ENCODE data around the gene TPD52L1.
A peak's percentile ranks its signal among the peaks of the same experiment; 100 is the strongest.

The TPD52L1 gene

DNA sequence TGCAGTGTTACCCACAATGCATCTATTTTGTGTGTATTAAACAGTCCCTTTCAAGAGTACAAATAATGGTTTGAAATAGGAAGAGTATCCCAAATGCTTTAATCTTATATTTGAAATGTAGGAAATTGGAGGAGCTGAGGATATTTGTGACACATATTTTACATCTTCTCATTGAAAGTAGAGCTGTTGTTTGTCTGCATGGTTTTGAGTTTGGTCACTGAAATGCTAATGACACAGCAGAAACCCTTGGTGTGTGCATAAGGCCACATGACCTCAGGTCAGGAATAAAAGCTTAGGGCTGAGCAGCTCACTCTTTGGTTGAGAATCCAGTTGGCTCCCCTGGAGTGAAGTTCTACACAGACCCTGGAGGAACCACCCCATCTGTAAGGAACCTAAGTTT is 49.8 kb downstream of the TPD52L1 start:
- Histone ChIP-seq H3K4me2 (ENCODE audit: low read length) (no peak overlapping the region), H4K5ac (ENCODE audit: low read length) (no peak overlapping the region), H3K79me2 (ENCODE audit: control insufficient read depth, insufficient read depth, low read length) (no peaks in the 10 kb centered on the region), H4K8ac (ENCODE audit: low read depth, low read length) (peak overlapping the region; percentile 28), H2BK120ac (ENCODE audit: low read depth, low read length) (no peak overlapping the region), H2BK15ac (replicated peaks; ENCODE audit: low read depth) (no peak overlapping the region), H3K4me1 (ENCODE audit: control insufficient read depth, low read depth, low read length) (no peaks in the 10 kb centered on the region), H3K27me3 (ENCODE audit: insufficient read depth, low read length, poor library complexity) (no peaks in the 10 kb centered on the region), H3K56ac (ENCODE audit: low read length) (no peak overlapping the region), H3K18ac (ENCODE audit: low read length) (no peak overlapping the region), H3K79me1 (ENCODE audit: low read length) (no peaks in the 10 kb centered on the region), H3K9ac (ENCODE audit: low read length) (no peak overlapping the region), H3K36me3 (ENCODE audit: control insufficient read depth, insufficient read depth, low read length) (no peaks in the 10 kb centered on the region), H2AK5ac (ENCODE audit: low read length) (no peak overlapping the region), H3K23ac (ENCODE audit: low read length) (no peak overlapping the region), H2BK5ac (ENCODE audit: low read length) (no peak overlapping the region), H3K27ac (ENCODE audit: low read depth, low read length) (no peak overlapping the region), H3K4ac (ENCODE audit: low read depth, low read length) (no peak overlapping the region), H3K4me3 (ENCODE audit: low read length) (no peak overlapping the region)
- no peak for DNase-seq

GRCh38 chr6:125205931-125206330 is 52.4 kb downstream of the TPD52L1 start:
- H3K79me1 ChIP-seq (ENCODE audit: low read length): no peaks in the 10 kb centered on the region
- H3K4me3 ChIP-seq (ENCODE audit: low read length): no peak overlapping the region
- no peak for DNase-seq
- no peak overlapping the region for H2BK5ac ChIP-seq (ENCODE audit: low read length)
- no peaks in the 10 kb centered on the region for H3K79me2 ChIP-seq (ENCODE audit: control insufficient read depth, insufficient read depth, low read length)
- no peak overlapping the region for H2AK5ac ChIP-seq (ENCODE audit: low read length)
- no CpG with 5 or more reads among the region's 2 CpGs for WGBS (ENCODE audit: extremely low coverage, insufficient coverage, low lambda C conversion rate)
- H4K5ac ChIP-seq (ENCODE audit: low read length): no peak overlapping the region
- no peak overlapping the region for H2BK15ac ChIP-seq (replicated peaks; ENCODE audit: low read depth)
- H3K27ac ChIP-seq (ENCODE audit: low read depth, low read length): no peak overlapping the region
- H4K8ac ChIP-seq (ENCODE audit: low read depth, low read length): no peak overlapping the region
- no peaks in the 10 kb centered on the region for H3K27me3 ChIP-seq (ENCODE audit: insufficient read depth, low read length, poor library complexity)
- no peak overlapping the region for H3K23ac ChIP-seq (ENCODE audit: low read length)
- H3K9ac ChIP-seq (ENCODE audit: low read length): no peak overlapping the region
- no peaks in the 10 kb centered on the region for H3K36me3 ChIP-seq (ENCODE audit: control insufficient read depth, insufficient read depth, low read length)
- no peaks in the 10 kb centered on the region for H3K4me1 ChIP-seq (ENCODE audit: control insufficient read depth, low read depth, low read length)
- no peak overlapping the region for H3K18ac ChIP-seq (ENCODE audit: low read length)
- H2BK120ac ChIP-seq (ENCODE audit: low read depth, low read length): no peak overlapping the region
- no peak overlapping the region for H3K4ac ChIP-seq (ENCODE audit: low read depth, low read length)
- no peak overlapping the region for H3K56ac ChIP-seq (ENCODE audit: low read length)
- H3K4me2 ChIP-seq (ENCODE audit: low read length): no peak overlapping the region

DNA sequence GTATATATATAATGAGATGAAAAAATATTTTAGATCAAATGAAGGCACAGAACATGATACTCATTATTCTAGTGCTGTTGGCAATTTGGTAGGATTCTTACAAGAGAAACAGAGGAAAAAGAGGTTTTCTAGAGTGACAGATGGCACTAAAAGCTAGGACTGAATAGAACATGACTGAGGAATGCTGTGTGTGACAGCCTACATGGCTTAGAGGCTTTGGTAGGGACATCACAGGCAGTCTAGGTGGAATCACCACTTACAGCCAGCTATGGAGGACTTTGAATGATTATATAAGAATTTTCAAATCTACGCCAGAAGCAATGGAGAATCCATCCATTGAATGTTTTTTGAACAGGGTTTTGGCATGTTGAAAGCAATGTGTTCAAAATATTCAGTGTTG is 52.8 kb downstream of the TPD52L1 start:
- Histone ChIP-seq H2BK15ac (replicated peaks; ENCODE audit: low read depth) (no peak overlapping the region), H3K36me3 (ENCODE audit: control insufficient read depth, insufficient read depth, low read length) (no peaks in the 10 kb centered on the region), H3K9ac (ENCODE audit: low read length) (no peak overlapping the region), H3K23ac (ENCODE audit: low read length) (no peak overlapping the region), H3K79me2 (ENCODE audit: control insufficient read depth, insufficient read depth, low read length) (no peaks in the 10 kb centered on the region), H3K4me1 (ENCODE audit: control insufficient read depth, low read depth, low read length) (no peaks in the 10 kb centered on the region), H3K4ac (ENCODE audit: low read depth, low read length) (no peak overlapping the region), H3K79me1 (ENCODE audit: low read length) (no peaks in the 10 kb centered on the region), H3K56ac (ENCODE audit: low read length) (no peak overlapping the region), H3K27ac (ENCODE audit: low read depth, low read length) (no peak overlapping the region), H4K5ac (ENCODE audit: low read length) (no peak overlapping the region), H4K8ac (ENCODE audit: low read depth, low read length) (no peak overlapping the region), H3K27me3 (ENCODE audit: insufficient read depth, low read length, poor library complexity) (no peaks in the 10 kb centered on the region), H2BK5ac (ENCODE audit: low read length) (no peak overlapping the region), H3K4me2 (ENCODE audit: low read length) (no peak overlapping the region), H3K4me3 (ENCODE audit: low read length) (no peak overlapping the region), H2AK5ac (ENCODE audit: low read length) (no peak overlapping the region), H2BK120ac (ENCODE audit: low read depth, low read length) (no peak overlapping the region), H3K18ac (ENCODE audit: low read length) (no peak overlapping the region)
- no peak for DNase-seq
- WGBS (ENCODE audit: extremely low coverage, insufficient coverage, low lambda C conversion rate): no CpG with 5 or more reads among the region's 1 CpG

- Histone ChIP-seq H3K79me2 (ENCODE audit: control insufficient read depth, insufficient read depth, low read length) (no peaks in the 10 kb centered on the region), H4K8ac (ENCODE audit: low read depth, low read length) (no peak overlapping the region), H3K4me2 (ENCODE audit: low read length) (no peak overlapping the region), H4K5ac (ENCODE audit: low read length) (no peak overlapping the region), H3K4me1 (ENCODE audit: control insufficient read depth, low read depth, low read length) (no peaks in the 10 kb centered on the region), H2BK5ac (ENCODE audit: low read length) (no peak overlapping the region), H3K18ac (ENCODE audit: low read length) (no peak overlapping the region), H3K9ac (ENCODE audit: low read length) (no peak overlapping the region), H3K36me3 (ENCODE audit: control insufficient read depth, insufficient read depth, low read length) (no peaks in the 10 kb centered on the region), H3K4me3 (ENCODE audit: low read length) (no peak overlapping the region), H2AK5ac (ENCODE audit: low read length) (no peak overlapping the region), H3K79me1 (ENCODE audit: low read length) (no peaks in the 10 kb centered on the region), H2BK15ac (replicated peaks; ENCODE audit: low read depth) (no peak overlapping the region), H3K56ac (ENCODE audit: low read length) (no peak overlapping the region), H3K4ac (ENCODE audit: low read depth, low read length) (no peak overlapping the region), H3K27me3 (ENCODE audit: insufficient read depth, low read length, poor library complexity) (no peaks in the 10 kb centered on the region), H3K27ac (ENCODE audit: low read depth, low read length) (no peak overlapping the region), H3K23ac (ENCODE audit: low read length) (no peak overlapping the region), H2BK120ac (ENCODE audit: low read depth, low read length) (no peak overlapping the region)
- WGBS (ENCODE audit: extremely low coverage, insufficient coverage, low lambda C conversion rate): no CpG with 5 or more reads among the region's 1 CpG
- no peak for DNase-seq
These were observed 54.4 kb downstream of the TPD52L1 start for GRCh38 chr6:125207956-125208355.

GRCh38 chr6:125208625-125209249 is 55.2 kb downstream of the TPD52L1 start:
- H2BK5ac ChIP-seq (ENCODE audit: low read length): no peak overlapping the region
- DNase-seq: no peak
- no peak overlapping the region for H2BK120ac ChIP-seq (ENCODE audit: low read depth, low read length)
- no peak overlapping the region for H4K8ac ChIP-seq (ENCODE audit: low read depth, low read length)
- H3K23ac ChIP-seq (ENCODE audit: low read length): no peak overlapping the region
- H3K4ac ChIP-seq (ENCODE audit: low read depth, low read length): no peak overlapping the region
- no peaks in the 10 kb centered on the region for H3K79me2 ChIP-seq (ENCODE audit: control insufficient read depth, insufficient read depth, low read length)
- H3K4me2 ChIP-seq (ENCODE audit: low read length): no peak overlapping the region
- H2AK5ac ChIP-seq (ENCODE audit: low read length): no peak overlapping the region
- H3K4me3 ChIP-seq (ENCODE audit: low read length): no peak overlapping the region
- H2BK15ac ChIP-seq (replicated peaks; ENCODE audit: low read depth): no peak overlapping the region
- H3K4me1 ChIP-seq (ENCODE audit: control insufficient read depth, low read depth, low read length): no peaks in the 10 kb centered on the region
- no peaks in the 10 kb centered on the region for H3K79me1 ChIP-seq (ENCODE audit: low read length)
- H3K27ac ChIP-seq (ENCODE audit: low read depth, low read length): no peak overlapping the region
- H4K5ac ChIP-seq (ENCODE audit: low read length): no peak overlapping the region
- no peak overlapping the region for H3K18ac ChIP-seq (ENCODE audit: low read length)
- H3K36me3 ChIP-seq (ENCODE audit: control insufficient read depth, insufficient read depth, low read length): no peaks in the 10 kb centered on the region
- H3K27me3 ChIP-seq (ENCODE audit: insufficient read depth, low read length, poor library complexity): no peaks in the 10 kb centered on the region
- no peak overlapping the region for H3K56ac ChIP-seq (ENCODE audit: low read length)
- WGBS (ENCODE audit: extremely low coverage, insufficient coverage, low lambda C conversion rate): no CpG with 5 or more reads among the region's 5 CpGs
- H3K9ac ChIP-seq (ENCODE audit: low read length): no peak overlapping the region

DNA sequence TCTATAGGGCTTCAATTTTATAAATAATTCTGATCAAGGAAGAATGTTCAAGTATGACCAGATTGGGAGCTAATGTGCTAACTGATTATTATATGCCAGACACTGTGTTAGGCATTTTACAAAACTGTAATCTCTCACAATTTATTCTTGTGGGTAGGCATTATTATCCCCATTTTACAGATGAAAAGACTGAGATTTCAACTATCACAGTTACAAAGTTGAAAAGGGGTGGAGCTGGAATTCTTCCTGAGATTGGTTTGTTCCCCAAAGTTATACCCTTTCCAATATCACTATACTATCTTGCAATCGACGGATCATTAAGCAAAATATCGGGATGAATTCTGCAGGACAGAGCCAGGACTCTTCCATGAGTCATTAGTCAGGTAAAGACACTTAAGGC is 57.1 kb downstream of the TPD52L1 start:
- H3K4me2 ChIP-seq (ENCODE audit: low read length): no peak overlapping the region

More for the DNA sequence above, 57.1 kb downstream of the TPD52L1 start:
- no peak overlapping the region for H2AK5ac ChIP-seq (ENCODE audit: low read length)
- H4K5ac ChIP-seq (ENCODE audit: low read length): no peak overlapping the region
- H4K8ac ChIP-seq (ENCODE audit: low read depth, low read length): no peak overlapping the region
- no peak overlapping the region for H3K18ac ChIP-seq (ENCODE audit: low read length)
- DNase-seq: no peak
- H2BK5ac ChIP-seq (ENCODE audit: low read length): no peak overlapping the region
- H3K36me3 ChIP-seq (ENCODE audit: control insufficient read depth, insufficient read depth, low read length): no peaks in the 10 kb centered on the region
- no peaks in the 10 kb centered on the region for H3K79me2 ChIP-seq (ENCODE audit: control insufficient read depth, insufficient read depth, low read length)
- no peak overlapping the region for H2BK15ac ChIP-seq (replicated peaks; ENCODE audit: low read depth)
- H3K27ac ChIP-seq (ENCODE audit: low read depth, low read length): no peak overlapping the region
- no peak overlapping the region for H3K9ac ChIP-seq (ENCODE audit: low read length)
- no peaks in the 10 kb centered on the region for H3K27me3 ChIP-seq (ENCODE audit: insufficient read depth, low read length, poor library complexity)
- no peak overlapping the region for H3K56ac ChIP-seq (ENCODE audit: low read length)
- WGBS (ENCODE audit: extremely low coverage, insufficient coverage, low lambda C conversion rate): no CpG with 5 or more reads among the region's 3 CpGs
- H3K4me1 ChIP-seq (ENCODE audit: control insufficient read depth, low read depth, low read length): no peaks in the 10 kb centered on the region
- no peak overlapping the region for H3K4me3 ChIP-seq (ENCODE audit: low read length)
- H3K23ac ChIP-seq (ENCODE audit: low read length): no peak overlapping the region
- no peak overlapping the region for H2BK120ac ChIP-seq (ENCODE audit: low read depth, low read length)
- no peaks in the 10 kb centered on the region for H3K79me1 ChIP-seq (ENCODE audit: low read length)
- no peak overlapping the region for H3K4ac ChIP-seq (ENCODE audit: low read depth, low read length)

Data from mesendoderm (in vitro differentiated cells).